A549 (cell line): ENCODE measurements around the gene CPT1B.

ENCODE experiments used
- CBX8 ChIP-seq: fragments of 200-600 bp; sonication (generic); IDR thresholded peaks from 2 replicates; pipeline ENCODE4 v1.6.1; 2016
- CTCF ChIP-seq: fragments of >200 bp; sonication (Bioruptor Twin); formaldehyde crosslinking; IDR thresholded peaks from 3 replicates; pipeline ENCODE4 v1.5.1; 2016
- HDAC2 ChIP-seq: fragments of 200-600 bp; sonication (generic); IDR thresholded peaks from 2 replicates; pipeline ENCODE4 v1.6.1; 2016
- JUNB ChIP-seq: fragments of >200 bp; sonication (Bioruptor Twin); formaldehyde crosslinking; IDR thresholded peaks from 2 replicates; pipeline ENCODE4 v1.6.1; 2016
- MAFK ChIP-seq: fragments of 450-650 bp; IDR thresholded peaks from 2 replicates; pipeline ENCODE4 v1.6.1; 2014; ENCODE audit not compliant: partially characterized antibody
- POLR2A ChIP-seq: IDR thresholded peaks from 2 replicates; pipeline ENCODE4 v1.6.1; 2012; ENCODE audit warnings: mild to moderate bottlenecking, low read length
- POLR2AphosphoS2 ChIP-seq: conservative IDR thresholded peaks from 2 replicates; pipeline ENCODE4 v1.6.1; 2012; ENCODE audit warnings: low read length, improper control_type of control experiment, inconsistent platforms
- SMC3 ChIP-seq: fragments of >200 bp; sonication (Bioruptor Twin); formaldehyde crosslinking; IDR thresholded peaks from 3 replicates; pipeline ENCODE4 v1.6.1; 2018; ENCODE audit warnings: inconsistent platforms

- TF ChIP-seq POLR2AphosphoS2 (no peak), CBX8 (no peak), CTCF (no peak), JUNB (no peak), POLR2A (peak; percentile 29; the same call in 1 of the 2 replicates), MAFK (no peak), HDAC2 (no peak), SMC3 (no peak)
These were observed 51.1 kb downstream of the CPT1B start for GRCh38 chr22:50526834-50527801.
